ENCODE results near the gene ADGRL3.

Gene ADGRL3

DNA sequence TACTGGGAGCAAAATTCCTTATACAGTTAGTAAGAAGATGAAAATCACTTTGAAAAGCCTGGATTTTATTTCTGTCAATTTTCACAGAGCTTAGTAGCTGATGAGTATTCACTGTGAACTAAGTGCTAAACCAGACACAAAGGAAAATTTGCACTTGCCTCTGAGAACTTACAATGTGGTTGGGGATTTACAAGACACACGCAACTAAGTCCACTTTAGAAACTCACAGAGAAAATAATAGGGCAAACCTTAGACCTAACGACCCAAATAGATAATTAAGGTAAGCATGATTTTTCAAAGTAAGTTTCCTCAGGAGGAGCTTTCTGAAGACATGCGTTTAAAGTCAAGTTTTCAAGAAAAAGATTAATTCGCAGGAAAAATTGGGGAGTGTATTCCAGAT, 708.9 kb downstream of the ADGRL3 start:
- TF ChIP-seq, protein P1, sequence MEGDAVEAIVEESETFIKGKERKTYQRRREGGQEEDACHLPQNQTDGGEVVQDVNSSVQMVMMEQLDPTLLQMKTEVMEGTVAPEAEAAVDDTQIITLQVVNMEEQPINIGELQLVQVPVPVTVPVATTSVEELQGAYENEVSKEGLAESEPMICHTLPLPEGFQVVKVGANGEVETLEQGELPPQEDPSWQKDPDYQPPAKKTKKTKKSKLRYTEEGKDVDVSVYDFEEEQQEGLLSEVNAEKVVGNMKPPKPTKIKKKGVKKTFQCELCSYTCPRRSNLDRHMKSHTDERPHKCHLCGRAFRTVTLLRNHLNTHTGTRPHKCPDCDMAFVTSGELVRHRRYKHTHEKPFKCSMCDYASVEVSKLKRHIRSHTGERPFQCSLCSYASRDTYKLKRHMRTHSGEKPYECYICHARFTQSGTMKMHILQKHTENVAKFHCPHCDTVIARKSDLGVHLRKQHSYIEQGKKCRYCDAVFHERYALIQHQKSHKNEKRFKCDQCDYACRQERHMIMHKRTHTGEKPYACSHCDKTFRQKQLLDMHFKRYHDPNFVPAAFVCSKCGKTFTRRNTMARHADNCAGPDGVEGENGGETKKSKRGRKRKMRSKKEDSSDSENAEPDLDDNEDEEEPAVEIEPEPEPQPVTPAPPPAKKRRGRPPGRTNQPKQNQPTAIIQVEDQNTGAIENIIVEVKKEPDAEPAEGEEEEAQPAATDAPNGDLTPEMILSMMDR (IDR thresholded peaks at IDR 0.05), result no peak

DNA sequence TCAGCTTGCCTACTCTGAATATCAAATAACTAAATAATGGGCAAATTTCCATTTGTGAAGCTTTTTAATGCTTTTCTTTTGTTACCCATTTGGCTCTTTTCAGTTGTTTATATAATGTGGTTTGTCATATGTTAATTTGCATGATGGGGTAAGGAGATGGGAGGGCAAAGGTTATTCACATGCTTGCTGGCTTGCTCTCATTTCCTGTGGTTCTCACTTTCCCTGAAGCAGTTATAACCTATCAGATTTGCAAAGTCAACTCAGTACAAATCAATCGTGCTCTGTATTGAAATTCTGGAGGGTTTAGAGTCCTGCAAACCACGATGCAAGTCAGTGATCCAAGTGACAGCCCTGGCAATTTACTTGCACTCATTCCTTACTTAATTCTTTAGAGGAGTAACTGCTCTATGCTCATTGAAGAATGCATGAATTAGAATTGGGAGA, 711.2 kb downstream of the ADGRL3 start:
- TF ChIP-seq, protein P1 (IDR thresholded peaks at IDR 0.05), result no peak

DNA sequence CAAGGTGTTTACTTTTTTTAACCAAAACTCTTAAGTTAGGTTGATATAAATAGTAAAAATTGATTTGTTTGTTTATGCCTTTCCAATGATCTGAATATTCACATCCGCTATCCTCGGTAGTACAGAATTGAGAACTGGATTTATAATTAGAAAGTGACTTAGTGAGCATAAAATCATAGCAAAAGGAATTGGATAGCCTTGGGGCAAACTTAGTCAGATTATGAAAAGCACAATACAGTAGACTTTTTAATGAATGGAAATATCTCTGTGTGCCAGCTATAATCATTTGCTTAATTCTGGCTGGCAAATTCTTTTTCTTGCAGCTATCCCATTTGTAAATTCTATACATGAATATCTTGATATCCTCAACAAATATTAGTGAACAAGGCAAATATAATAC, 713.5 kb downstream of the ADGRL3 start:
- TF ChIP-seq, protein P1 (IDR thresholded peaks at IDR 0.05), result no peak

DNA sequence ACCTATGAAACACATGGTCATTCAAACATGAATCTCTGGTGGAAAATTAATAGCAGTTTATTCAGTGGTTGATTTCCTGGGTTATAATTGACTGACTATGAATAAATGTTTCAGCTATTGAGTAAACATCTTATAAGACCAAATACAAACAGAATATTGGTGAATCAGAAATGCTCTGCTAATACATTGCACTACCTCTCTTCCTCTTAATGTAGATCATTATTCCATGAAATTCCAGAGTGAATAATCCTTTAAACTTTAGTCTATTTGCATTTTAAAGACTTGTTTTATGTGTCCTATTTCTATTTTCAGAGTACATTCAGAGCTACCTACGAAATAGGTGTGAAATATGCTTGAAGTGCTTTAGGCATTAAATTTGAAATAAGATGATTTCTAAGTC, 715.4 kb downstream of the ADGRL3 start:
- TF ChIP-seq, protein P1 (IDR thresholded peaks at IDR 0.05), result no peak

DNA sequence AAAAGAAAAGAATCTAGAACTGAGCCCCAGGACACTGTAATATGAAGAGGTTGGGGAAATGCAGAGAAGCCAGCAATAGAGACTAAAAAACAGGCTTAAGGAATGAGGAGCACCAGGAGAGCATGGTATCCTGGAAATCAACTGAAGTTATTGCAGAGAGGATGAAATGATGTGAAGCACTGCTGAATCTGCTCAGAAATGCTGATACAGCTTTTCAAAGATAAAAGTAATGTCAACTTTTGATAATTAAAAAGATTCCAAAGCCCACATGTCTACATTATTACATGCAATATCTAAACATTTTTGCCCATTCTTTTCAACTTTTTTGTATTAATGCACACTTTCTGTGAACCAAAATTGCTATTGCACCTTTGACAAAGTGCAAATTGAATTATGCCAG, 718.4 kb downstream of the ADGRL3 start:
- TF ChIP-seq, protein P1 (IDR thresholded peaks at IDR 0.05), result no peak

DNA sequence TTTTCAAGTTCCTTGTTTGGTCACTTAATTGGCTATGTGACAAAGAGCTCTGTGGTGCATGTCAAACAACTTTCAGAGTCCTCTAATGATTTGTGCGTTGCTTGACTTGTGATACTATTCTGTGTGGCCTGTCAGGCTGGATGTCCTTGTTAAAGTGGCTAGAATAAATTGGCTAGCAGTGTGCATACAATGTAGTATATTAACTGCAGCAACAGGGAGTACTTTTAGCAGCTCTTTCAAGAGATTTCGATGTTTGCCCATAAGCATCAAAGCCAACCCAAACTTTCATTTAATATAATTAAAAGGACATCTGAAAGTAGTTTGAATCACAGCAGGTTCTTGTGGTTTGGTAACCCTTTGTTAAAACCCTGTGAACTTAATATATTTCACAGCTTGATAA, 718.9 kb downstream of the ADGRL3 start:
- TF ChIP-seq, protein P1 (IDR thresholded peaks at IDR 0.05), result no peak

DNA sequence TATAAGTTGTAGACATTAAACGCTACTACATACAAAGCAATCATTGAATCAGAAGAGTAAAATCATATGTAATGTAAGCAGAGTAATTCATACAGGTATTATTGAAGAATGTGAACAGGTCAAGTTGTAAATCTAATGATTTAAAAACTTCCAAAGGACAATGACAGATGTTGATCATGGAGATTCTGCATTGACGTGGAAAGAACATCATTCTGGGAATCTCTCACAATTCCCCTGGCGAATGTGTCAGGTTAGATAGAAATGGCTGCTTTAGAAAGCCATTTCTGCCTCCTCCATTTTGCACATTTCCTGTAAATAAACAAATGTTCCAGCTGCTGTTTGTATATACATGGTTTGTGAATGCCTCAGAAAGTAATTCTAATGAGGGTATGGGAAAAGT, 719.4 kb downstream of the ADGRL3 start:
- TF ChIP-seq, protein P1 (IDR thresholded peaks at IDR 0.05), result no peak

DNA sequence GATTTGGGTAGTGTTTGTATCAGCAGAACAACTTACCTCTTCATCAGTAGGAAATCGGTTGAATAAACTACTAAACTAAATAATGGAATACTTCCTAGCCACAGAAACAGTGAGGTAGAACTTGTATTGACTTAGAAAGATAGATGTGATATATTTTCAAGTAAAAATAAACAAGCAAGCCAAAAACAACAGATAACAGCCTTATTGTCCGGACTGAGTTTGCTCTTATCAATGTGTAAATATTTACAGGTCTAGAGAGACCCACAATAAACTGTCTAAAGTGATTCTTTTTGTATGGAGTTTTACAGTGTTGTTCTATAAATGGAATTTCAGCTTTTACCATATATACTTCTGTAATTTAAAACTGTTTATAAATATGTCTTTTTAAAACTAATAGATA, 721.8 kb downstream of the ADGRL3 start:
- TF ChIP-seq, protein P1 (IDR thresholded peaks at IDR 0.05), result no peak

All from LNCAP (cell line).